Lower leg skin (tissue), 3 donors: ENCODE data around the gene TMEM156.

ENCODE experiments used
- POLR2A ChIP-seq, 2 donors: fragments of 450-650 bp; IDR thresholded peaks; one replicate each; pipeline ENCODE4 v1.6.1; 2016 to 2017; ENCODE audit warnings: antibody characterized with exemption in 2 of 2, mild to moderate bottlenecking in 1 of 2, moderate library complexity in 1 of 2
- TF ChIP-seq, protein P1 (sequence below), 3 donors: fragments of 450-650 bp; IDR thresholded peaks; one replicate each; pipeline ENCODE4 v1.5.1; 2016; ENCODE audit warnings: antibody characterized with exemption in 3 of 3, mild to moderate bottlenecking in 3 of 3, moderate library complexity in 2 of 3

DNA sequence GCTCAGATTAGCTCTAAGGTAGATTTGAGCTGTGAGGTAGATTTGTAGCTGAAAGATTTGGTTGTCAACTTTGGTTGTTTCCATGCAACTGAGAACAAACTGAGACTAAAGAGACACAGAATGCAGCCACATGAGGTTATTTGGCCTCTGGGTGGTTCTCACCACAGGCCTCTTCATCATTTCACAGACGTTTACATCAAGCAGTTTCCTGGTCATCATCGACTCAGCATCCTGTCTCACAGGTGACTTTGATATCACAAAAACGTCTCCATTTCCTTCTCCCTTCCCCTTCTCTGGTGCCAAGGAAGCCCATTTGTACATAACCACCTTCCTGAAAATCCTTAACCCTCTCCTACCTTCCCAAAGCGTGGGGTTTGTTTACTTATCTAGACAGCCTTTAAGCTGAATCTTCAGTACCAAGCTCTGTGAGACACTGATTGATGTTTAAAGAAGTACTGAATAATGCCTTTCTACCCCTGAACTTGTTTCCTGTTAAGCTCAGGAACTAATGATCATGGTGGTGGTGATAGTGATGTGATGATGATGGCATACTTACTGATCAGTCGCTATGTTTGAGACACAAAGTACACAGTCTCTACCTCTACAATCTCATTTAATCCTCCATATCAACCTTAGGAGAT lies 82.7 kb downstream of the TMEM156 start:
- TF ChIP-seq, protein P1, sequence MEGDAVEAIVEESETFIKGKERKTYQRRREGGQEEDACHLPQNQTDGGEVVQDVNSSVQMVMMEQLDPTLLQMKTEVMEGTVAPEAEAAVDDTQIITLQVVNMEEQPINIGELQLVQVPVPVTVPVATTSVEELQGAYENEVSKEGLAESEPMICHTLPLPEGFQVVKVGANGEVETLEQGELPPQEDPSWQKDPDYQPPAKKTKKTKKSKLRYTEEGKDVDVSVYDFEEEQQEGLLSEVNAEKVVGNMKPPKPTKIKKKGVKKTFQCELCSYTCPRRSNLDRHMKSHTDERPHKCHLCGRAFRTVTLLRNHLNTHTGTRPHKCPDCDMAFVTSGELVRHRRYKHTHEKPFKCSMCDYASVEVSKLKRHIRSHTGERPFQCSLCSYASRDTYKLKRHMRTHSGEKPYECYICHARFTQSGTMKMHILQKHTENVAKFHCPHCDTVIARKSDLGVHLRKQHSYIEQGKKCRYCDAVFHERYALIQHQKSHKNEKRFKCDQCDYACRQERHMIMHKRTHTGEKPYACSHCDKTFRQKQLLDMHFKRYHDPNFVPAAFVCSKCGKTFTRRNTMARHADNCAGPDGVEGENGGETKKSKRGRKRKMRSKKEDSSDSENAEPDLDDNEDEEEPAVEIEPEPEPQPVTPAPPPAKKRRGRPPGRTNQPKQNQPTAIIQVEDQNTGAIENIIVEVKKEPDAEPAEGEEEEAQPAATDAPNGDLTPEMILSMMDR (IDR thresholded peaks at IDR 0.05), result no peak
- TF ChIP-seq POLR2A (IDR thresholded peaks at IDR 0.05), result no peak
